ENCODE measurements around the gene TAS2R39. TPM values are rescaled to one million over a fixed set of nuclear protein-coding genes. Genes with fewer than 3 reads are reported as not detected.

Gene TAS2R39
- total and polyA plus RNA-seq, 4 experiments from 2014 or later = not detected

GRCh38 chr7:143216151-143216550 is 32.9 kb downstream of the TAS2R39 start:
- no peaks in the 10 kb centered on the region for H3K4me1 ChIP-seq (ENCODE audit: insufficient read depth, low read length)
- Mint-ChIP-seq H3K36me3 (no peaks in the 10 kb centered on the region), H3K27ac (no peak overlapping the region), H3K4me3 (no peak overlapping the region), H3K9me3 (peaks cover 0 to 3% (median 0%) of the 10 kb centered on the region in 8 donors), H3K27me3 (peaks cover 3% of the 10 kb centered on the region in 2 donors), H3K4me1 (peaks cover 0 to 1% (median 0%) of the 10 kb centered on the region in 4 donors)
- H3K27ac ChIP-seq (ENCODE audit: low read depth, low read length) = no peak overlapping the region
- no peaks in the 10 kb centered on the region for H3K36me3 ChIP-seq (ENCODE audit: insufficient read depth, low read length)
- H3K27me3 ChIP-seq (ENCODE audit: insufficient read depth, low read length) = no peaks in the 10 kb centered on the region
- no peaks in the 10 kb centered on the region for H3K9me3 ChIP-seq (ENCODE audit: control insufficient read depth in 1 of 2, low read length in 2 of 2)
- H3K4me3 ChIP-seq (ENCODE audit: low read length in 2 of 2) = no peak overlapping the region
- no peak for DNase-seq
- ChIA-PET POLR2A (ENCODE audit: partially characterized antibody) (no interaction called here), CTCF (ENCODE audit: partially characterized antibody) (interaction anchor here (0.8 to 11.0 kb wide), 19 partner anchors 8 to 912 kb away, joined by 3 to 291 read pairs (median 6); partner anchors contain the start of genes EPHB6 and GSTK1)
- intact Hi-C loops (cut with micrococcal nuclease) = no loop called here

DNA sequence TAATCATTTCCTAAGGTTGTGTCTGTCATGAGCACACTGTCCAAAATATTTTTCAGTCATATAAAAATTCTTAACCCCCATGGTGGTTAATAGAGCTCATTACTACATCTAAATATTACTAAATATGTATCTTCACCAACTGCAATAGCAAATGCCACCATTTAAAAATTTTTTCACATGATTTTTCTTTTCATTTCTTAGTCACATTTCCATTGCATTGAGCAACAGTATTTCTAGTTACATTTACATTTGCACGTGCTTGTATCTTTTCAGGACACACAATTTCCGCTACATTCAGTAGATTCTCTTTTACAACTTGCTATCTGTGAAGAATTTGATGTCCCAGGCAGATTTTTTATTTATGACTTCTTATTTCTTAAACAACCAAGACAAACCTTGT is 33.5 kb downstream of the TAS2R39 start:
- Mint-ChIP-seq H3K4me1 (peaks cover 0 to 1% (median 0%) of the 10 kb centered on the region in 4 donors), H3K27me3 (peaks cover 3 to 8% of the 10 kb centered on the region in 2 donors), H3K9me3 (peaks cover 0 to 3% (median 0%) of the 10 kb centered on the region in 8 donors), H3K36me3 (no peaks in the 10 kb centered on the region), H3K27ac (no peak overlapping the region), H3K4me3 (no peak overlapping the region)
- Histone ChIP-seq H3K27me3 (ENCODE audit: insufficient read depth, low read length) (no peaks in the 10 kb centered on the region), H3K36me3 (ENCODE audit: insufficient read depth, low read length) (no peaks in the 10 kb centered on the region), H3K9me3 (ENCODE audit: control insufficient read depth in 1 of 2, low read length in 2 of 2) (no peaks in the 10 kb centered on the region), H3K4me3 (ENCODE audit: low read length in 2 of 2) (no peak overlapping the region), H3K4me1 (ENCODE audit: insufficient read depth, low read length) (no peaks in the 10 kb centered on the region), H3K27ac (ENCODE audit: low read depth, low read length) (no peak overlapping the region)
- ChIA-PET CTCF (ENCODE audit: partially characterized antibody) (interaction anchor here (0.8 to 11.0 kb wide), 5 partner anchors 12 to 913 kb away, joined by 3 to 291 read pairs (median 23); no protein-coding TSS in a partner anchor), POLR2A (ENCODE audit: partially characterized antibody) (no interaction called here)
- intact Hi-C loops (cut with micrococcal nuclease) = no loop called here
- no peak for DNase-seq

GRCh38 chr7:143217806-143218205 is 34.6 kb downstream of the TAS2R39 start:
- H3K4me1 Mint-ChIP-seq = peaks cover 0 to 1% (median 0%) of the 10 kb centered on the region in 4 donors

GRCh38 chr7:143221286-143221685 is 38.1 kb downstream of the TAS2R39 start:
- H3K4me3 Mint-ChIP-seq = no peak overlapping the region
- no peaks in the 10 kb centered on the region for H3K4me1 Mint-ChIP-seq
- no peak overlapping the region for H3K4me3 ChIP-seq (ENCODE audit: low read length in 2 of 2)
- H3K36me3 ChIP-seq (ENCODE audit: insufficient read depth, low read length) = no peaks in the 10 kb centered on the region
- no peak overlapping the region for H3K27ac Mint-ChIP-seq
- no peaks in the 10 kb centered on the region for H3K27me3 ChIP-seq (ENCODE audit: insufficient read depth, low read length)
- no peaks in the 10 kb centered on the region for H3K9me3 ChIP-seq (ENCODE audit: control insufficient read depth in 1 of 2, low read length in 2 of 2)
- H3K27ac ChIP-seq (ENCODE audit: low read depth, low read length) = no peak overlapping the region
- no peaks in the 10 kb centered on the region for H3K36me3 Mint-ChIP-seq
- POLR2A ChIA-PET (ENCODE audit: partially characterized antibody) = no interaction called here
- H3K4me1 ChIP-seq (ENCODE audit: insufficient read depth, low read length) = no peaks in the 10 kb centered on the region
- CTCF ChIA-PET (ENCODE audit: partially characterized antibody) = interaction anchor here (1.4 to 11.0 kb wide), 3 partner anchors 19 to 214 kb away, joined by 3 to 291 read pairs (median 10); no protein-coding TSS in a partner anchor
- intact Hi-C loops (cut with micrococcal nuclease) = no loop called here
- peaks cover 19 to 25% of the 10 kb centered on the region in 2 donors for H3K27me3 Mint-ChIP-seq
- DNase-seq = no peak
- H3K9me3 Mint-ChIP-seq = no peaks in the 10 kb centered on the region

More at GRCh38 chr7:143217806-143218205, 34.6 kb downstream of the TAS2R39 start:
- DNase-seq = no peak
- Mint-ChIP-seq H3K36me3 (no peaks in the 10 kb centered on the region), H3K4me3 (no peak overlapping the region), H3K9me3 (no peaks in the 10 kb centered on the region), H3K27me3 (peaks cover 14 to 17% of the 10 kb centered on the region in 2 donors), H3K27ac (no peak overlapping the region)
- ChIA-PET POLR2A (ENCODE audit: partially characterized antibody) (no interaction called here), CTCF (ENCODE audit: partially characterized antibody) (interaction anchor here (0.7 to 11.0 kb wide), 3 partner anchors 23 to 914 kb away, joined by 3 to 291 read pairs (median 23); no protein-coding TSS in a partner anchor)
- H3K27ac ChIP-seq (ENCODE audit: low read depth, low read length) = no peak overlapping the region
- intact Hi-C loops (cut with micrococcal nuclease) = no loop called here
- H3K27me3 ChIP-seq (ENCODE audit: insufficient read depth, low read length) = no peaks in the 10 kb centered on the region
- H3K9me3 ChIP-seq (ENCODE audit: control insufficient read depth in 1 of 2, low read length in 2 of 2) = no peaks in the 10 kb centered on the region
- H3K4me3 ChIP-seq (ENCODE audit: low read length in 2 of 2) = no peak overlapping the region
- no peaks in the 10 kb centered on the region for H3K36me3 ChIP-seq (ENCODE audit: insufficient read depth, low read length)
- no peaks in the 10 kb centered on the region for H3K4me1 ChIP-seq (ENCODE audit: insufficient read depth, low read length)

- Histone ChIP-seq H3K36me3 (ENCODE audit: insufficient read depth, low read length) (no peaks in the 10 kb centered on the region), H3K4me3 (ENCODE audit: low read length in 2 of 2) (no peak within 1 kb of the TSS), H3K4me1 (ENCODE audit: insufficient read depth, low read length) (no peaks in the 10 kb centered on the region), H3K27ac (ENCODE audit: low read depth, low read length) (no peak within 1 kb of the TSS), H3K27me3 (ENCODE audit: insufficient read depth, low read length) (no peaks in the 10 kb centered on the region), H3K9me3 (ENCODE audit: control insufficient read depth in 1 of 2, low read length in 2 of 2) (no peaks in the 10 kb centered on the region)
- ChIA-PET POLR2A (ENCODE audit: partially characterized antibody) (no interaction called here), CTCF (ENCODE audit: partially characterized antibody) (interaction anchor here (1.4 to 11.0 kb wide), 4 partner anchors 19 to 1247 kb away, joined by 3 to 291 read pairs (median 8); no protein-coding TSS in a partner anchor)
- no peaks in the 10 kb centered on the region for H3K9me3 Mint-ChIP-seq
- intact Hi-C loops (cut with micrococcal nuclease) = no loop called here
- H3K27ac Mint-ChIP-seq = no peak within 1 kb of the TSS
- DNase-seq = no peak
- H3K4me1 Mint-ChIP-seq = no peaks in the 10 kb centered on the region
- no peaks in the 10 kb centered on the region for H3K36me3 Mint-ChIP-seq
- H3K4me3 Mint-ChIP-seq = no peak within 1 kb of the TSS
- peaks cover 19 to 25% of the 10 kb centered on the region in 2 donors for H3K27me3 Mint-ChIP-seq
Measured at GRCh38 chr7:143221737-143222136, 38.5 kb downstream of the TAS2R39 start, which contains the start of gene TAS2R40. TSS of gene TAS2R40 (plus strand) at chr7:143222037. CDS start at chr7:143222079, 42 bp downstream.

GRCh38 chr7:143222782-143223181 is 39.6 kb downstream of the TAS2R39 start:
- ChIA-PET POLR2A (ENCODE audit: partially characterized antibody) (interaction anchor here (0.9 kb wide), 1 partner anchor 115 kb away, joined by 4 read pairs; no protein-coding TSS in a partner anchor), CTCF (ENCODE audit: partially characterized antibody) (interaction anchor here (0.9 to 11.0 kb wide), 4 partner anchors 18 to 1248 kb away, joined by 3 to 291 read pairs (median 8); no protein-coding TSS in a partner anchor)
- Histone ChIP-seq H3K4me3 (ENCODE audit: low read length in 2 of 2) (no peak overlapping the region), H3K4me1 (ENCODE audit: insufficient read depth, low read length) (no peaks in the 10 kb centered on the region), H3K27me3 (ENCODE audit: insufficient read depth, low read length) (no peaks in the 10 kb centered on the region), H3K27ac (ENCODE audit: low read depth, low read length) (no peak overlapping the region), H3K36me3 (ENCODE audit: insufficient read depth, low read length) (no peaks in the 10 kb centered on the region), H3K9me3 (ENCODE audit: control insufficient read depth in 1 of 2, low read length in 2 of 2) (no peaks in the 10 kb centered on the region)
- Mint-ChIP-seq H3K36me3 (no peaks in the 10 kb centered on the region), H3K27ac (no peak overlapping the region), H3K4me1 (no peaks in the 10 kb centered on the region), H3K4me3 (no peak overlapping the region), H3K9me3 (no peaks in the 10 kb centered on the region), H3K27me3 (peaks cover 19 to 25% of the 10 kb centered on the region in 2 donors)
- intact Hi-C loops (cut with micrococcal nuclease) = no loop called here
- no peak for DNase-seq

- CTCF ChIA-PET (ENCODE audit: partially characterized antibody) = interaction anchor here (1.3 to 11.0 kb wide), 3 partner anchors 9 to 216 kb away, joined by 9 to 291 read pairs (median 12); no protein-coding TSS in a partner anchor
- Mint-ChIP-seq H3K36me3 (no peaks in the 10 kb centered on the region), H3K4me3 (no peak overlapping the region), H3K27me3 (peaks cover 19 to 25% of the 10 kb centered on the region in 2 donors), H3K27ac (no peak overlapping the region), H3K9me3 (no peaks in the 10 kb centered on the region), H3K4me1 (no peaks in the 10 kb centered on the region)
- Histone ChIP-seq H3K4me1 (ENCODE audit: insufficient read depth, low read length) (no peaks in the 10 kb centered on the region), H3K27me3 (ENCODE audit: insufficient read depth, low read length) (no peaks in the 10 kb centered on the region), H3K27ac (ENCODE audit: low read depth, low read length) (no peak overlapping the region), H3K36me3 (ENCODE audit: insufficient read depth, low read length) (no peaks in the 10 kb centered on the region), H3K9me3 (ENCODE audit: control insufficient read depth in 1 of 2, low read length in 2 of 2) (no peaks in the 10 kb centered on the region), H3K4me3 (ENCODE audit: low read length in 2 of 2) (no peak overlapping the region)
- intact Hi-C loops (cut with micrococcal nuclease) = no loop called here
- DNase-seq = no peak
- POLR2A ChIA-PET (ENCODE audit: partially characterized antibody) = interaction anchor here (0.8 kb wide), 1 partner anchor 17 kb away, joined by 4 read pairs; no protein-coding TSS in a partner anchor
Measured at GRCh38 chr7:143223784-143224183, 40.6 kb downstream of the TAS2R39 start.

All from CD4-positive, alpha-beta memory T cell (primary cell).